Left lung (tissue), 10 donors: ENCODE measurements around the gene PIK3R3. TPM values are rescaled to one million over a fixed set of nuclear protein-coding genes. Genes with fewer than 3 reads are reported as not detected.

ENCODE experiments used
- ATAC-seq: fragments of 200-7000 bp; cut with Tn5 transposase; one replicate; pipeline ENCODE4 v1.9.1; 2020; ENCODE audit warnings: moderate library complexity
- DNase-seq, 4 donors: peaks; one replicate each; pipeline ENCODE4 v3.0.0-alpha.2; 2013 to 2020
- H3K27ac ChIP-seq, 2 donors: fragments of 200-600 bp; sonication (generic) in 1 of 2; one replicate each; pipeline versions ENCODE4 v1.5.0 to v1.8.0; 2020 to 2021
- H3K27me3 ChIP-seq, 2 donors: fragments of 200-600 bp; sonication (generic) in 1 of 2; one replicate each; pipeline versions ENCODE4 v1.5.0 to v1.8.0; 2020 to 2021
- H3K36me3 ChIP-seq, 2 donors: fragments of 200-600 bp; sonication (generic) in 1 of 2; one replicate each; pipeline versions ENCODE4 v1.5.0 to v1.8.0; 2020 to 2021
- H3K4me1 ChIP-seq, 2 donors: fragments of 200-600 bp; one replicate each; pipeline ENCODE4 v1.8.0; 2021
- H3K4me3 ChIP-seq, 2 donors: fragments of 200-600 bp; sonication (generic) in 1 of 2; one replicate each; pipeline versions ENCODE4 v1.5.0 to v1.8.0; 2020 to 2021; ENCODE audit warnings: mild to moderate bottlenecking in 1 of 2
- H3K9me3 ChIP-seq, 2 donors: fragments of 200-600 bp; sonication (generic) in 1 of 2; one replicate each; pipeline versions ENCODE4 v1.5.0 to v1.8.0; 2020 to 2021
- CTCF ChIP-seq, 2 donors: fragments of 200-600 bp; sonication (generic) in 1 of 2; IDR thresholded peaks; one replicate each; pipeline versions ENCODE4 v1.5.0 to v1.8.0; 2021; ENCODE audit warnings: antibody characterized with exemption in 2 of 2
- intact Hi-C, 2 donors: fragments of 100-400 bp; cut with DNase I; formaldehyde crosslinking; loops; one replicate each; pipeline versions ENCODE4 v1.11.2 to v1.14.2; 2022
- polyA plus RNA-seq, 6 donors: library from polyadenylated mRNA; unstranded; fragments of 120-200 nt; gene quantifications; one replicate each; pipeline ENCODE4 v1.2.1, GENCODE V29; 2013; ENCODE audit not compliant: insufficient read length in 6 of 6
- total RNA-seq, 2 donors: library from RNA; stranded (reverse); fragmentation: NEBNext Ultra II Directional; extraction: Animal tissue kit (Norgen Biotek cat#: 25700); gene quantifications; one replicate each; pipeline ENCODE4 v1.2.1, GENCODE V29; 2021
- donor health status: DM: no; HTN: yes; CAD: no.
- donor health status: DM: no; HTN: no; CAD: no.

PIK3R3 gene
- total and polyA plus RNA-seq, 8 donors = 15.2 to 46.5 (median 22.6) TPM

DNA sequence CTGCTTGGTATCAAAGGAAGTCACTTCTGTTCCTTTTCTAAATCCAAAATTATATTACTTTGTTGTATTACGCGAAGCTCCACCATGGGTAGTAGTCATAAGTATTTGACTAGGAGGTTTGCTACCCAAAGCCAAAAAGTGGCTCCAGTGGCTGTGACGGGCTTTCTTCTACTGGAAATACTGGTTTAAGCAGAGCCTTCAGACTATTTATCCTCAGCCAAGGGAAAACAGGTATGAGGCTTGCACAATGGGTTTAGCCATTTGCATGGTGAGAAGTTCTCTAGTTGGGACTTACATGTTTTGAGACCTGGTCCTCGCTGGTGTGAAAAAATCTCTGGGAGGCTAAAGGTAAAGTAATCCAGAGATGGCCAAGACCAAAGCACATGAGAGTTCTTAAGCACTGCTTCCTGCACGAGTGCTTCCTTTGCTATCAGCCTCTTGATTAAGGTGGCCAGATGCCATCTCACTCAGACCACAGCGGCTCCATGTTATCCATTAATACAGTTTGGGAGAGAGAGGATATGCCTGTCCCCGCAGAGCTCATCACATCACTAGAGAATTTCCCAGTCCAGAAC lies 121.2 kb downstream of the PIK3R3 start:
- no peak for DNase-seq

DNA sequence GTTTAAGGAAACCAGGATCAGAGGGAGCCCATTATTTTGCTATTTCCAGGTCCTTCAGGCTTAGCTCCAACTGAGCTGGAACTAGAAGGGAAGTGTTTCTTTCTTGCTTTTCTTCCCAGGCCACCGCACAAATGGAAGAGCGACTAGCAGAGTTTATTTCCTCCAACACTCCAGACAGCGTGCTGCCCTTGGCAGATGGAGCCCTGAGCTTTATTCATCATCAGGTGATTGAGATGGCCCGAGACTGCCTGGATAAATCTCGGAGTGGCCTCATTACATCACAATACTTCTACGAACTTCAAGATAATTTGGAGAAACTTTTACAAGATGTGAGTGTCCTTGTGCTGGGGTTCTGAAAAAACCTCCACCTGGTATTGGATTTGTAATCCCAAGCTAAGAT lies 121.8 kb downstream of the PIK3R3 start:
- ATAC-seq (no peak), DNase-seq (no peak)
- no peaks in the 10 kb centered on the region for H3K27me3 ChIP-seq
- TF ChIP-seq CTCF (IDR thresholded peaks at IDR 0.05) = no peak
- no peak overlapping the region for H3K27ac ChIP-seq
- no peaks in the 10 kb centered on the region for H3K9me3 ChIP-seq
- no peaks in the 10 kb centered on the region for H3K4me1 ChIP-seq
- H3K36me3 ChIP-seq = peaks cover 0 to 60% of the 10 kb centered on the region in 2 donors
- intact Hi-C loops = no loop called here
- H3K4me3 ChIP-seq = no peak overlapping the region

More for the DNA sequence above, 121.2 kb downstream of the PIK3R3 start:
- ATAC-seq = no peak
- no peak overlapping the region for H3K4me3 ChIP-seq
- peaks cover 0 to 58% of the 10 kb centered on the region in 2 donors for H3K36me3 ChIP-seq
- no peaks in the 10 kb centered on the region for H3K9me3 ChIP-seq
- no peaks in the 10 kb centered on the region for H3K4me1 ChIP-seq
- H3K27ac ChIP-seq = no peak overlapping the region
- no peaks in the 10 kb centered on the region for H3K27me3 ChIP-seq
- intact Hi-C loops = no loop called here
- TF ChIP-seq CTCF (IDR thresholded peaks at IDR 0.05) = no peak

DNA sequence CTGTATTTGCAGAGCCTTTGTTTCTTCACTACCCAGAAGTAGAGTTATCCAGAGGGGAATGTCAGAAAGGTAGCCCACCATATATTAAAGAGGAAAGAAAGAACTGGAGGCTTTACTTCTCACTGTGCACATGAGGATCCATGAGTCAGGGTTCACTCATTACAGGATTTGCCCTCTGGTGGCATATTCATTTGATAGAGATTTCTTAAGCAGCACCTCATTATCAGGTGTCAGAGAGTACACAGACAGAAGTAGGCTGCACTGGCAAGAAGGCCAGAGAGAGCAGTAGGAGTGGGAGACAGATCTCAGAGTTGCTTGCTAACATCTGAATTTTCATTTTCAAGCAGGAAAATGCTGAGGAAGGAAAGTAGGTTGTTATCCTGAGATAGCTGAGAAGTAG lies 123.8 kb downstream of the PIK3R3 start:
- H3K4me1 ChIP-seq = peaks cover 0 to 6% of the 10 kb centered on the region in 2 donors
- no peaks in the 10 kb centered on the region for H3K9me3 ChIP-seq
- TF ChIP-seq CTCF (IDR thresholded peaks at IDR 0.05) = no peak
- no peak for DNase-seq
- peaks cover 0 to 67% of the 10 kb centered on the region in 2 donors for H3K36me3 ChIP-seq
- no peak for ATAC-seq
- H3K27me3 ChIP-seq = no peaks in the 10 kb centered on the region
- no peak overlapping the region for H3K4me3 ChIP-seq
- intact Hi-C loops = no loop called here
- H3K27ac ChIP-seq = no peak overlapping the region

DNA sequence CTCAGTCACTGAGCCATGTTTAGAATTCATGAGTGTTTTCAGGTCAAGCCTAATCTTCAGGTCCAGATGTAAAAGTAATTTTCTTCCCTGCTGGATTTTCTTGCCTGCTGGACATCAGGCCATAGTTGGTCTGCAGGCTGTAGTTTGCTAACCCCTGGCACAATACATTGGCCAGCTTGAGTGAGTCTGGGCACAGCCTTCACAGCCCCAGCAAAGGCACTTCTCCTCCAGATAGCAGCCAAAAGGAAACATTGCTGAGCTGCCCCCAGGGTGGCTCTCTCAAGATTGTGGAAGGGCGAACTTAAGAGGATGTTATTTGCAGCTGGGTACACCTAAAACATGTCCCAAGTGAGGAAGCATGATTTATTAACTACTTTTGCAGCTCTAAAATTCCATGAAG lies 126.8 kb downstream of the PIK3R3 start:
- peaks cover 0 to 18% of the 10 kb centered on the region in 2 donors for H3K4me1 ChIP-seq
- no peaks in the 10 kb centered on the region for H3K9me3 ChIP-seq
- ATAC-seq (no peak), DNase-seq (no peak)
- no peaks in the 10 kb centered on the region for H3K27me3 ChIP-seq
- H3K4me3 ChIP-seq = no peak overlapping the region
- TF ChIP-seq CTCF (IDR thresholded peaks at IDR 0.05) = no peak
- intact Hi-C loops = no loop called here
- H3K36me3 ChIP-seq = peaks cover 0 to 53% of the 10 kb centered on the region in 2 donors
- H3K27ac ChIP-seq = no peak overlapping the region

DNA sequence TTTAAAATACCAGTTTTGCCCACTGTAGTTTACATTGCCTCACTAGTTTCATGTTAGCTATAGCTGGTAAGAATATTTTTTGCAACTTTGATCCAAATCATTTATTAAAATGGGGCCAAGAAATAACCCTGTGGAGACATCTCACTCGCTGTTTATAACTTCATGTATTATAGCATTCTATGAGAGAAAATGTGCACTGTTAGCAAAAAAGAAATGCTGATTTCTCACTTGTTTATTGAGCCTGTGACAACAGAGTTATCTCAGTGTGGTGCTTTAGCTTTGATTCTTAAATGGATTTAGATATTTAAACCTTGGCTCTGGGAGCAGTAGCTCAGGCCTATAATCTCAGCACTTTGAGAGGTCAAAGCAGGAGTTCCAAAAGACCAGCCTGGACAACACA lies 127.9 kb downstream of the PIK3R3 start:
- H3K4me3 ChIP-seq = no peak overlapping the region
- H3K9me3 ChIP-seq = no peaks in the 10 kb centered on the region
- H3K27me3 ChIP-seq = no peaks in the 10 kb centered on the region
- no peak overlapping the region for H3K27ac ChIP-seq
- DNase-seq (no peak), ATAC-seq (no peak)
- TF ChIP-seq CTCF (IDR thresholded peaks at IDR 0.05) = no peak
- H3K36me3 ChIP-seq = peaks cover 0 to 42% of the 10 kb centered on the region in 2 donors
- H3K4me1 ChIP-seq = peaks cover 0 to 18% of the 10 kb centered on the region in 2 donors
- intact Hi-C loops = no loop called here
